IMR-90 (cell line): Measurements from ENCODE around the gene PKD1. TPM values are rescaled to one million over a fixed set of nuclear protein-coding genes. Genes with fewer than 3 reads are reported as not detected.

Source experiments
- ATAC-seq: fragments of 200-7000 bp; cut with Tn5 transposase; 2 replicates; pipeline ENCODE4 v1.9.1; 2020; ENCODE audit warnings: low read depth, mild to moderate bottlenecking, moderate library complexity
- BruUV-seq: library from RNA; stranded (reverse); fragments of 400-500 nt; replicated peaks from 2 replicates; lab custom pipeline; 2021; lab: Mats Ljungman, UMichigan
- CTCF ChIA-PET: fragments of 300-600 bp; formaldehyde crosslinking; extraction: SDS; loops from one replicate; lab custom pipeline; 2021; ENCODE audit warnings: antibody characterized with exemption; lab: Yijun Ruan, JAX
- POLR2A ChIA-PET: fragments of 300-600 bp; sonication (Branson Sonifier 250); formaldehyde crosslinking; loops from one replicate; lab custom pipeline; 2022; ENCODE audit warnings: antibody characterized with exemption; ENCODE audit not compliant: unreplicated experiment; lab: Charles Lee
- DNase-seq: peaks from one replicate; pipeline ENCODE4 v3.0.0; 2013
- H2AFZ ChIP-seq: replicated peaks from 2 replicates; pipeline ENCODE3; 2013; ENCODE audit warnings: low read length, mild to moderate bottlenecking; ENCODE audit not compliant: poor library complexity
- H2AK5ac ChIP-seq: 2 replicates; pipeline ENCODE4 v1.6.1; 2013; ENCODE audit warnings: low read depth, low read length, inconsistent platforms
- H2AK9ac ChIP-seq: replicated peaks from 2 replicates; pipeline ENCODE3; 2013; ENCODE audit warnings: mild to moderate bottlenecking, low read depth, low read length, moderate library complexity; ENCODE audit not compliant: poor library complexity
- H2BK120ac ChIP-seq: 2 replicates; pipeline ENCODE4 v1.6.1; 2013; ENCODE audit warnings: low read depth, low read length, inconsistent platforms
- H2BK15ac ChIP-seq: 3 replicates; pipeline ENCODE4 v1.6.1; 2013; ENCODE audit warnings: low read depth, low read length, inconsistent platforms
- H2BK20ac ChIP-seq: 2 replicates; pipeline ENCODE4 v1.6.1; 2013; ENCODE audit warnings: low read depth, mild to moderate bottlenecking, inconsistent platforms, low read length, moderate library complexity
- H2BK5ac ChIP-seq: 2 replicates; pipeline ENCODE4 v1.6.1; 2013; ENCODE audit warnings: mild to moderate bottlenecking, low read depth, low read length, inconsistent platforms; ENCODE audit not compliant: poor library complexity, severe bottlenecking
- H3K14ac ChIP-seq: replicated peaks from 2 replicates; pipeline ENCODE4 v1.6.1; 2013; ENCODE audit warnings: low read depth, low read length, inconsistent platforms
- H3K18ac ChIP-seq: 2 replicates; pipeline ENCODE4 v1.6.1; 2013; ENCODE audit warnings: low read depth, low read length, control low read depth
- H3K23ac ChIP-seq: 2 replicates; pipeline ENCODE4 v1.6.1; 2013; ENCODE audit warnings: low read depth, low read length, inconsistent platforms
- H3K27ac ChIP-seq: 2 replicates; pipeline ENCODE4 v1.5.1; 2013; ENCODE audit warnings: mild to moderate bottlenecking, control low read depth, low read length; ENCODE audit not compliant: insufficient read depth
- H3K27me3 ChIP-seq: 2 replicates; pipeline ENCODE4 v1.6.1; 2013; ENCODE audit warnings: low read length; ENCODE audit not compliant: control insufficient read depth, insufficient read depth
- H3K36me3 ChIP-seq: 2 replicates; pipeline ENCODE4 v1.6.1; 2013; ENCODE audit warnings: low read length, mixed read lengths; ENCODE audit not compliant: control insufficient read depth, insufficient read depth
- H3K4ac ChIP-seq: 2 replicates; pipeline ENCODE4 v1.6.1; 2013; ENCODE audit warnings: low read depth, low read length, inconsistent platforms
- H3K4me1 ChIP-seq: 2 replicates; pipeline ENCODE4 v1.6.1; 2013; ENCODE audit warnings: low read length, mixed read lengths; ENCODE audit not compliant: control insufficient read depth, insufficient read depth
- H3K4me2 ChIP-seq: 2 replicates; pipeline ENCODE4 v1.6.1; 2013; ENCODE audit warnings: low read depth, mild to moderate bottlenecking, control low read depth, low read length, moderate library complexity
- H3K4me3 ChIP-seq: 2 replicates; pipeline ENCODE4 v1.5.1; 2013; ENCODE audit warnings: low read depth, mild to moderate bottlenecking, control low read depth, low read length, moderate library complexity; ENCODE audit not compliant: insufficient read depth
- H3K56ac ChIP-seq: 2 replicates; pipeline ENCODE4 v1.6.1; 2013; ENCODE audit warnings: low read length, inconsistent platforms; ENCODE audit not compliant: insufficient read depth; ENCODE audit errors: extremely low read depth
- H3K79me1 ChIP-seq, 2 experiments: 2 replicates each; pipeline ENCODE4 v1.6.1; 2013; ENCODE audit warnings: low read length in 2 of 2, inconsistent platforms in 1 of 2, low read depth in 1 of 2
- H3K9ac ChIP-seq: 2 replicates; pipeline ENCODE4 v1.6.1; 2013; ENCODE audit warnings: low read depth, low read length, control low read depth
- H3K9me1 ChIP-seq: 2 replicates; pipeline ENCODE4 v1.6.1; 2013; ENCODE audit warnings: low read length, inconsistent platforms; ENCODE audit not compliant: insufficient read depth
- H3K9me3 ChIP-seq: 2 replicates; pipeline ENCODE4 v1.6.1; 2013; ENCODE audit warnings: low read length; ENCODE audit not compliant: control insufficient read depth, insufficient read depth
- H4K20me1 ChIP-seq: 2 replicates; pipeline ENCODE4 v1.6.1; 2013; ENCODE audit warnings: low read length, inconsistent platforms; ENCODE audit not compliant: insufficient read depth
- H4K5ac ChIP-seq: 2 replicates; pipeline ENCODE4 v1.6.1; 2013; ENCODE audit warnings: mild to moderate bottlenecking, low read depth, low read length, control low read depth
- H4K8ac ChIP-seq, 2 experiments: 2 replicates each; pipeline ENCODE4 v1.6.1; 2013; ENCODE audit warnings: low read depth in 2 of 2, low read length in 2 of 2, control low read depth in 1 of 2, inconsistent platforms in 1 of 2
- H4K91ac ChIP-seq: 2 replicates; pipeline ENCODE4 v1.6.1; 2013; ENCODE audit warnings: low read depth, low read length, inconsistent platforms; ENCODE audit not compliant: insufficient read depth
- BHLHE40 ChIP-seq: fragments of 150-350 bp; IDR thresholded peaks from 2 replicates; pipeline ENCODE4 v1.6.1; 2016; ENCODE audit warnings: mild to moderate bottlenecking, low read depth, low read length
- CHD1 ChIP-seq: IDR thresholded peaks from 2 replicates; pipeline ENCODE4 v1.6.1; 2012; ENCODE audit warnings: low read depth, low read length, improper control_type of control experiment
- FOS ChIP-seq: fragments of 150-350 bp; IDR thresholded peaks from 2 replicates; pipeline ENCODE4 v1.6.1; 2016; ENCODE audit warnings: low read depth, low read length
- RCOR1 ChIP-seq: IDR thresholded peaks from 2 replicates; pipeline ENCODE4 v1.6.1; 2012; ENCODE audit warnings: mild to moderate bottlenecking, low read length, improper control_type of control experiment; ENCODE audit not compliant: insufficient replicate concordance
- WGBS, 2 experiments: methylation state at CpG; one replicate each; pipeline versions ENCODE4 v1.1.5 to v1.1.7; 2013; ENCODE audit warnings: missing lambda C conversion rate in 2 of 2; ENCODE audit not compliant: insufficient read length in 1 of 2; ENCODE audit errors: extremely low coverage in 2 of 2; 5-methylcytosine and 5-hydroxymethylcytosine counted together
- dilution Hi-C: fragments of 300-500 bp; cut with HindIII; formaldehyde crosslinking; loops from one replicate; pipeline ENCODE4 v1.14.3; 2018; ENCODE audit warnings: low sequenced_read_pairs; ENCODE audit not compliant: unreplicated experiment
- in situ Hi-C: fragments of 300-500 bp; cut with MboI; formaldehyde crosslinking; loops from 3 replicates; pipeline ENCODE4 v1.14.3; 2019; ENCODE audit warnings: low sequenced_read_pairs, inconsistent platforms, mixed read lengths
- intact Hi-C: fragments of 100-400 bp; cut with micrococcal nuclease; formaldehyde crosslinking; loops from 2 replicates; pipeline ENCODE4 v1.10.0; 2022
- polyA plus RNA-seq, 3 experiments: library from polyadenylated mRNA; depleted of rRNA; stranded (reverse); fragments of >200 nt; gene quantifications; 2 replicates each; pipeline ENCODE4 v1.2.3, GENCODE V29; 2012; ENCODE audit warnings: low replicate concordance in 1 of 3
- total RNA-seq: library from RNA; depleted of rRNA; stranded (reverse); fragments of >200 nt; gene quantifications from 2 replicates; pipeline ENCODE4 v1.2.3, GENCODE V29; 2012
- TF ChIP-seq, protein P1 (sequence below): conservative IDR thresholded peaks from 2 replicates; pipeline ENCODE4 v1.5.1; 2012; ENCODE audit warnings: mild to moderate bottlenecking, low read depth, low read length, improper control_type of control experiment

Gene PKD1
- total and polyA plus RNA-seq, 2 of the 4 experiments (the other 2 are of a cell fraction) = 7.9 to 97.3 TPM

DNA sequence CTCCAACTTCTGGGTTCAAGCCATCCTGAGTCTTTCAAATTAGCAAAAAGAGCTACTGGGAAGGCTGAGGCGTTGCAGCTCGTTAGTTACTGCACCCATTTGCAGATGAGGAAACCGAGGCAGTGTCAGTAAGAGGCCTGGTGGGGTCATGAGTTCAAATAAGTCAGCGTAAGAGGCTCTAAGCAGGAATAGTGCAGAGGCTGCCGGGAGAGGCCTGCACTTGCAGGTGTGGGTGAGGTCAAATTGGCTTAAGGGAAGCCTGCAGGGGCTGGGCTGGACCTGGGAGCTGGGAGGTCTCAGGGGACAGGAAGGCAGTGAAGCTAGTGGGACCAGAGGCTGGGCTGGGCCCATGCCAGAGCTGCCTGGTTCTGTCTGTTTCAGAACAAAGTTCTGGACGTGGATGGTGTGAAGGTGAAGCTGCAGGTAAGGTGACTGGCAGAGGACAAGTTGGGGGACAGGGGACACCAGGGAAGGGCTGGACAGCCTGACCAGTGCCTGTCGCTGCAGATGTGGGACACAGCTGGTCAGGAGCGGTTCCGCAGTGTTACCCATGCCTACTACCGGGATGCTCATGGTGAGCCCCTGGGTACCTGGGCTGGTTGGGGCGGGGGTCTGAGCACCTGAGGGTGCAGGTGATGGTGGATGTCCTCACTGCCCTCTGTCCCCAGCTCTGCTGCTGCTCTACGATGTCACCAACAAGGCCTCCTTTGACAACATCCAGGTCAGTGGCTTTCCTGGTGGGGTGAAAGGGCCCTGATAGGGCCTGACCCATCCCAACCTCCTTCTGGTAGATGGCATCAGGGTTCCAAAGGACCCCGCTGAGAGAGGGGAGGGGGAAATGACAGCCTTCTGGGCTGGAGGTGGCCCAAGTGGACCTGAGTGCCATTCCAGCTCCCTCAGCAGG, 15.7 kb upstream of the PKD1 start:
- in situ Hi-C loops = no loop called here
- POLR2A ChIA-PET = no interaction called here
- H4K20me1 ChIP-seq = peaks cover 81% of the 10 kb centered on the region

More for the DNA sequence above, 15.7 kb upstream of the PKD1 start:
- Histone ChIP-seq H4K8ac (no peak overlapping the region), H3K23ac (0 out of 2 replicates have a peak overlapping the region, but pooled peaks have one; percentile 17), H4K5ac (no peak overlapping the region), H3K9me1 (peaks cover 10% of the 10 kb centered on the region), H3K9me3 (no peaks in the 10 kb centered on the region), H3K18ac (no peak overlapping the region), H2AK5ac (no peak overlapping the region), H3K79me1 (peaks cover 11 to 69% of the 10 kb centered on the region in 2 experiments; a peak in 3 of 4 replicates), H3K4me1 (peaks cover 40% of the 10 kb centered on the region), H2AK9ac (peak overlapping the region; percentile 66), H2BK15ac (no peak overlapping the region), H2BK5ac (no peak overlapping the region), H3K14ac (no peak overlapping the region), H2BK20ac (no peak overlapping the region), H3K56ac (no peak overlapping the region), H4K91ac (no peak overlapping the region), H3K27me3 (no peaks in the 10 kb centered on the region), H2BK120ac (no peak overlapping the region), H3K36me3 (peaks cover 32% of the 10 kb centered on the region), H3K4me3 (no peak overlapping the region), H2AFZ (no peak overlapping the region), H3K27ac (no peak overlapping the region), H3K9ac (peak overlapping the region; percentile 4; the same call in 1 of the 2 replicates), H3K4ac (no peak overlapping the region), H3K4me2 (no peak overlapping the region)
- DNase-seq (no peak), ATAC-seq (no peak)
- dilution Hi-C loops = no loop called here
- TF ChIP-seq, protein P1, sequence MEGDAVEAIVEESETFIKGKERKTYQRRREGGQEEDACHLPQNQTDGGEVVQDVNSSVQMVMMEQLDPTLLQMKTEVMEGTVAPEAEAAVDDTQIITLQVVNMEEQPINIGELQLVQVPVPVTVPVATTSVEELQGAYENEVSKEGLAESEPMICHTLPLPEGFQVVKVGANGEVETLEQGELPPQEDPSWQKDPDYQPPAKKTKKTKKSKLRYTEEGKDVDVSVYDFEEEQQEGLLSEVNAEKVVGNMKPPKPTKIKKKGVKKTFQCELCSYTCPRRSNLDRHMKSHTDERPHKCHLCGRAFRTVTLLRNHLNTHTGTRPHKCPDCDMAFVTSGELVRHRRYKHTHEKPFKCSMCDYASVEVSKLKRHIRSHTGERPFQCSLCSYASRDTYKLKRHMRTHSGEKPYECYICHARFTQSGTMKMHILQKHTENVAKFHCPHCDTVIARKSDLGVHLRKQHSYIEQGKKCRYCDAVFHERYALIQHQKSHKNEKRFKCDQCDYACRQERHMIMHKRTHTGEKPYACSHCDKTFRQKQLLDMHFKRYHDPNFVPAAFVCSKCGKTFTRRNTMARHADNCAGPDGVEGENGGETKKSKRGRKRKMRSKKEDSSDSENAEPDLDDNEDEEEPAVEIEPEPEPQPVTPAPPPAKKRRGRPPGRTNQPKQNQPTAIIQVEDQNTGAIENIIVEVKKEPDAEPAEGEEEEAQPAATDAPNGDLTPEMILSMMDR = no peak
- no peak for TF ChIP-seq FOS
- TF ChIP-seq BHLHE40 = no peak
- TF ChIP-seq RCOR1 = no peak
- no peak for TF ChIP-seq CHD1
- intact Hi-C loops = no loop called here
- CTCF ChIA-PET = interaction anchor here (0.6 to 0.9 kb wide), 2 partner anchors 11 to 85 kb away, joined by 3 to 5 read pairs; partner anchors contain the start of gene DNASE1L2
- BruUV-seq = no TSS peak
- 56% methylated on average over 6 of the region's 13 CpGs; no CpG with 5 or more reads in 1 of the 2 experiments for WGBS, 2 experiments
